ENCODE results near the gene DNM1L. TPM values are rescaled to one million over a fixed set of nuclear protein-coding genes. Genes with fewer than 3 reads are reported as not detected.

Gene DNM1L
- total RNA-seq, 6 donors from 2014 or later, result 34.7 to 56.0 (median 46.7) TPM

GRCh38 chr12:32702473-32702872 is 23.4 kb downstream of the DNM1L start:
- no peak for DNase-seq
- Histone ChIP-seq H3K27me3 (no peaks in the 10 kb centered on the region), H3K9me3 (no peaks in the 10 kb centered on the region), H3K27ac (no peak overlapping the region), H3K36me3 (peaks cover 0 to 16% (median 0%) of the 10 kb centered on the region in 4 donors), H3K4me1 (peaks cover 0 to 6% (median 0%) of the 10 kb centered on the region in 4 donors), H3K4me3 (no peak overlapping the region)
- ATAC-seq (ENCODE audit: low FRiP score in 2 of 2), result no peak
- TF ChIP-seq, protein P1, sequence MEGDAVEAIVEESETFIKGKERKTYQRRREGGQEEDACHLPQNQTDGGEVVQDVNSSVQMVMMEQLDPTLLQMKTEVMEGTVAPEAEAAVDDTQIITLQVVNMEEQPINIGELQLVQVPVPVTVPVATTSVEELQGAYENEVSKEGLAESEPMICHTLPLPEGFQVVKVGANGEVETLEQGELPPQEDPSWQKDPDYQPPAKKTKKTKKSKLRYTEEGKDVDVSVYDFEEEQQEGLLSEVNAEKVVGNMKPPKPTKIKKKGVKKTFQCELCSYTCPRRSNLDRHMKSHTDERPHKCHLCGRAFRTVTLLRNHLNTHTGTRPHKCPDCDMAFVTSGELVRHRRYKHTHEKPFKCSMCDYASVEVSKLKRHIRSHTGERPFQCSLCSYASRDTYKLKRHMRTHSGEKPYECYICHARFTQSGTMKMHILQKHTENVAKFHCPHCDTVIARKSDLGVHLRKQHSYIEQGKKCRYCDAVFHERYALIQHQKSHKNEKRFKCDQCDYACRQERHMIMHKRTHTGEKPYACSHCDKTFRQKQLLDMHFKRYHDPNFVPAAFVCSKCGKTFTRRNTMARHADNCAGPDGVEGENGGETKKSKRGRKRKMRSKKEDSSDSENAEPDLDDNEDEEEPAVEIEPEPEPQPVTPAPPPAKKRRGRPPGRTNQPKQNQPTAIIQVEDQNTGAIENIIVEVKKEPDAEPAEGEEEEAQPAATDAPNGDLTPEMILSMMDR (IDR thresholded peaks at IDR 0.05), result no peak
- TF ChIP-seq POLR2A (IDR thresholded peaks at IDR 0.05), result no peak
- no peak for TF ChIP-seq EP300 (IDR thresholded peaks at IDR 0.05)
- no peak for TF ChIP-seq POLR2AphosphoS5 (IDR thresholded peaks at IDR 0.05)

DNA sequence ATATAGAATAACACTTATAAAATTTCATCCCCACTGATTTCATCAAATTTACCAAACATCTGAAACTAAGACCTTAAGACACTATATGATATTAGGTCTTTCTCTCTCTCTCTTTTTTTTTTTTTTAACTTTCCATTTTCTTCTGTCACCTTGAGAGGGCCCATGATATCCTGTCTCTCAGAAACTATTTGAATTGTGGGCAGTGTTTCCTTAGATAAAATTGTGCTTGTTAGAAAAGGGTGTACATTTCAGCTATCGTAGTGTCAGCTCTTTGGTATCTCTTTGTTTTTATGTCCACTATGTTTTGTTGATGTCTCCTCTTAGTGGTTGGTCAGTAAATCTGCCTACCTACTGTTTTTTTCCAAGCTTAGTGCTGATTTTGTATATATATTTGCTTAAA is 23.8 kb downstream of the DNM1L start:
- Histone ChIP-seq H3K9me3 (no peaks in the 10 kb centered on the region), H3K36me3 (peaks cover 0 to 20% (median 0%) of the 10 kb centered on the region in 4 donors), H3K4me3 (no peak overlapping the region), H3K27ac (no peak overlapping the region), H3K27me3 (no peaks in the 10 kb centered on the region), H3K4me1 (peaks cover 0 to 3% (median 0%) of the 10 kb centered on the region in 4 donors)
- DNase-seq, result no peak
- no peak for ATAC-seq (ENCODE audit: low FRiP score in 2 of 2)
- WGBS, 2 donors, result 63 to 69% methylated on average over 1 of the region's 1 CpG
- no peak for TF ChIP-seq POLR2A (IDR thresholded peaks at IDR 0.05)
- TF ChIP-seq, protein P1 (IDR thresholded peaks at IDR 0.05), result no peak
- no peak for TF ChIP-seq POLR2AphosphoS5 (IDR thresholded peaks at IDR 0.05)
- no peak for TF ChIP-seq EP300 (IDR thresholded peaks at IDR 0.05)

- H3K4me3 ChIP-seq, result no peak overlapping the region
- DNase-seq, result no peak
- H3K36me3 ChIP-seq, result peaks cover 0 to 26% (median under 1%) of the 10 kb centered on the region in 4 donors
- H3K27me3 ChIP-seq, result no peaks in the 10 kb centered on the region
- no peaks in the 10 kb centered on the region for H3K9me3 ChIP-seq
- ATAC-seq (ENCODE audit: low FRiP score in 2 of 2), result no peak
- TF ChIP-seq, protein P1 (IDR thresholded peaks at IDR 0.05), result no peak
- no peaks in the 10 kb centered on the region for H3K4me1 ChIP-seq
- no peak overlapping the region for H3K27ac ChIP-seq
Measured at GRCh38 chr12:32705783-32706182, 26.7 kb downstream of the DNM1L start.

DNA sequence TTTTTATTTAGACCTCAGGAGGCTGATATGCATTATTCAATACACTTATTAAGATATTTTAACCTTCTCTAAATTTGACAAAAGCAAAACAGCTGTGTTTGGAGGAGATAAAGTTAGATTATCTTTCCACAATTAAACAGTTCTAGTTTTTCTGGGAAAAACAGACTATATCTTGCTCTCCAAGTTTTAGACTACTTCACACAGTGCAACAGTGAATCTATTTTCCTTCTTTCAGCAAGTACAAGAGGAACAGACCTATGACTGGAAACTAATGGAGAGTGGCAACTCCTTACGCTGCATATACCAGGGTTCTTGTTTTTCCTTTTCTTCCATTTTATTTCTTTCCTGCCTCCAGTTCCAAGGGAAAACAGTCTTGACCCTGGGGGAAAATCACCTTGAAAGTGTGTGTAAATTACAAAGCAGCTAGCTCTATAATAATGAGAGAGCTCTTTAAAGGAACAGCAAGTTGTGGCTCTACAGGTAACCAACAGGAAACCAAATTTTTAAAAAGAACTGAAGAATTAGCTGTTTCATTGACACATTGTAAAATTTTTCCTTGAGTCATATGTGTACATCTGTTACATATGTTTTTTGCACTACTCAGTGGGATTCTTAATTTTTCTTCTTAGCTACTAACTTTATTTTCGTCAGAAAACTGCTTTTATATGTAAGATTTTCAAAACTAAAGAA is 27.4 kb downstream of the DNM1L start:
- 85 to 91% methylated on average over 2 of the region's 2 CpGs for WGBS, 2 donors
- ATAC-seq (ENCODE audit: low FRiP score in 2 of 2), result no peak

More for the DNA sequence above, 27.4 kb downstream of the DNM1L start:
- Histone ChIP-seq H3K4me3 (no peak overlapping the region), H3K27ac (no peak overlapping the region), H3K36me3 (peaks cover 0 to 30% (median 6%) of the 10 kb centered on the region in 4 donors), H3K4me1 (no peaks in the 10 kb centered on the region), H3K27me3 (no peaks in the 10 kb centered on the region), H3K9me3 (no peaks in the 10 kb centered on the region)
- no peak for DNase-seq
- TF ChIP-seq EP300 (IDR thresholded peaks at IDR 0.05) (no peak), POLR2AphosphoS5 (IDR thresholded peaks at IDR 0.05) (no peak), POLR2A (IDR thresholded peaks at IDR 0.05) (no peak)
- TF ChIP-seq, protein P1 (IDR thresholded peaks at IDR 0.05), result no peak

All from upper lobe of left lung (tissue), 6 donors.